Endothelial cell of umbilical vein (primary cell): ENCODE data around the gene NANS. TPM values are rescaled to one million over a fixed set of nuclear protein-coding genes. Genes with fewer than 3 reads are reported as not detected.

Experiments used
- BruUV-seq: library from RNA; stranded (reverse); fragments of 400-500 nt; replicated peaks from 2 replicates; lab custom pipeline; 2021; lab: Mats Ljungman, UMichigan
- CTCF ChIA-PET: fragments of 300-600, 350-600 bp; sonication (Branson Sonifier 250); formaldehyde crosslinking; loops from one replicate; lab custom pipeline; 2021; ENCODE audit warnings: antibody characterized with exemption, inconsistent platforms; lab: Charles Lee
- POLR2A ChIA-PET: fragments of 300-600, 350-600 bp; sonication (Branson Sonifier 250); formaldehyde crosslinking; loops from one replicate; lab custom pipeline; 2021; ENCODE audit warnings: antibody characterized with exemption, inconsistent platforms; lab: Charles Lee
- DNase-seq: peaks from one replicate; pipeline ENCODE4 v3.0.0-alpha.2; 2011; ENCODE audit warnings: low read depth, low spot score
- FAIRE-seq: peaks from 2 replicates; lab custom pipeline; 2011; peaks lifted over from hg19 to GRCh38; lab: Jason Lieb, UNC
- H2AFZ ChIP-seq: 2 replicates; pipeline ENCODE4 v1.6.0; 2012; ENCODE audit warnings: low read depth, low read length, control low read depth, inconsistent platforms
- H3K27ac ChIP-seq: 2 replicates; pipeline ENCODE4 v1.5.1; 2011; ENCODE audit warnings: low read depth, mild to moderate bottlenecking, control low read depth, low read length, moderate library complexity; ENCODE audit not compliant: insufficient read depth
- H3K27me3 ChIP-seq, 2 experiments: 2 replicates each; pipeline versions ENCODE4 v1.6.0 to v1.6.1; 2011; ENCODE audit warnings: low read length in 2 of 2, mixed read lengths in 1 of 2; ENCODE audit not compliant: control insufficient read depth in 2 of 2, insufficient read depth in 2 of 2
- H3K36me3 ChIP-seq, 2 experiments: 2 replicates in 1 of 2; 3 replicates in 1 of 2; pipeline ENCODE4 v1.5.1; 2011; ENCODE audit warnings: low read length in 2 of 2, mild to moderate bottlenecking in 1 of 2, moderate library complexity in 1 of 2; ENCODE audit not compliant: control insufficient read depth in 2 of 2, insufficient read depth in 2 of 2; ENCODE audit errors: extremely low read depth in 1 of 2
- H3K4me1 ChIP-seq: 3 replicates; pipeline ENCODE4 v1.5.1; 2011; ENCODE audit warnings: mild to moderate bottlenecking, low read length; ENCODE audit not compliant: control insufficient read depth, insufficient read depth; ENCODE audit errors: extremely low read depth
- H3K4me2 ChIP-seq: 2 replicates; pipeline ENCODE4 v1.6.1; 2011; ENCODE audit warnings: low read length, control low read depth, mixed read lengths; ENCODE audit not compliant: insufficient read depth
- H3K4me3 ChIP-seq, 3 experiments: fragments of 200-600 bp in 1 of 3; sonication (generic), shearing (Covaris generic) in 1 of 3; replicated peaks in 1 of 3; 2 replicates each; pipeline ENCODE4 v1.5.1; 2011 to 2016; ENCODE audit warnings: control low read depth in 3 of 3, low read length in 3 of 3, mild to moderate bottlenecking in 2 of 3, inconsistent platforms in 1 of 3, low read depth in 1 of 3, moderate library complexity in 1 of 3; ENCODE audit not compliant: insufficient read depth in 1 of 3
- H3K79me2 ChIP-seq: 2 replicates; pipeline ENCODE4 v1.6.0; 2012; ENCODE audit warnings: low read length, inconsistent platforms; ENCODE audit not compliant: control insufficient read depth, insufficient read depth
- H3K9ac ChIP-seq: replicated peaks from 2 replicates; pipeline ENCODE3; 2011; ENCODE audit warnings: low read length, control low read depth; ENCODE audit not compliant: insufficient read depth; ENCODE audit errors: extremely low read depth
- H3K9me1 ChIP-seq: replicated peaks from 3 replicates; pipeline ENCODE4 v1.6.0; 2011; ENCODE audit warnings: mild to moderate bottlenecking, low read length; ENCODE audit not compliant: control insufficient read depth, insufficient read depth; ENCODE audit errors: extremely low read depth
- H3K9me3 ChIP-seq: replicated peaks from 2 replicates; pipeline ENCODE4 v1.5.1; 2012; ENCODE audit warnings: low read length, inconsistent platforms; ENCODE audit not compliant: control insufficient read depth, insufficient read depth
- H4K20me1 ChIP-seq: replicated peaks from 2 replicates; pipeline ENCODE3; 2011; ENCODE audit warnings: mild to moderate bottlenecking, low read length; ENCODE audit not compliant: control insufficient read depth, insufficient read depth; ENCODE audit errors: extremely low read depth
- CTCF ChIP-seq, 2 donors: IDR thresholded peaks; 1 replicate in 1 of 2; 2 replicates in 1 of 2; pipeline ENCODE4 v1.5.1; 2011; ENCODE audit warnings: low read length in 2 of 2, mild to moderate bottlenecking in 2 of 2, moderate library complexity in 2 of 2, control low read depth in 1 of 2, inconsistent platforms in 1 of 2, low read depth in 1 of 2; ENCODE audit not compliant: insufficient read depth in 1 of 2; ENCODE audit errors: extremely low read depth in 1 of 2
- EZH2 ChIP-seq: IDR thresholded peaks from 2 replicates; pipeline ENCODE4 v1.6.1; 2012; ENCODE audit warnings: borderline replicate concordance, low read depth, mild to moderate bottlenecking, moderate library complexity, low read length, inconsistent platforms; ENCODE audit not compliant: severe bottlenecking
- FOS ChIP-seq: IDR thresholded peaks from 2 replicates; pipeline ENCODE4 v1.6.1; 2011; ENCODE audit warnings: mild to moderate bottlenecking, low read length, moderate library complexity, borderline replicate concordance; ENCODE audit not compliant: insufficient read depth
- GATA2 ChIP-seq: IDR thresholded peaks from 2 replicates; pipeline ENCODE4 v1.7.0; 2011; ENCODE audit warnings: low read depth, mild to moderate bottlenecking, moderate library complexity, mixed read lengths, low read length; ENCODE audit not compliant: insufficient read length, insufficient read depth
- JUN ChIP-seq: IDR thresholded peaks from 2 replicates; pipeline ENCODE4 v1.6.1; 2011; ENCODE audit warnings: borderline replicate concordance, low read depth; ENCODE audit not compliant: insufficient read length, insufficient read depth
- MAX ChIP-seq: IDR thresholded peaks from 2 replicates; pipeline ENCODE4 v1.6.1; 2011; ENCODE audit not compliant: insufficient read depth, insufficient read length
- MYC ChIP-seq: IDR thresholded peaks from one replicate; pipeline ENCODE4 v1.6.1; 2011; ENCODE audit warnings: mild to moderate bottlenecking, low read depth, low read length
- POLR2A ChIP-seq: IDR thresholded peaks from 2 replicates; pipeline ENCODE4 v1.6.1; 2012; ENCODE audit warnings: low read depth, mild to moderate bottlenecking, control low read depth, low read length
- POLR2AphosphoS5 ChIP-seq: IDR thresholded peaks from 2 replicates; pipeline ENCODE4 v1.6.1; 2012; ENCODE audit warnings: low read depth, mild to moderate bottlenecking, control low read depth, low read length, moderate library complexity; ENCODE audit not compliant: insufficient read depth
- dilution Hi-C: fragments of 300-500 bp; cut with MboI; formaldehyde crosslinking; loops from one replicate; pipeline ENCODE4 v1.15.0; 2019; ENCODE audit warnings: low sequenced_read_pairs; ENCODE audit not compliant: extremely low pct_ligation_motif_present
- intact Hi-C: fragments of 100-400 bp; cut with micrococcal nuclease; formaldehyde crosslinking; loops from one replicate; pipeline ENCODE4 v1.10.0; 2022
- polyA plus RNA-seq, 4 experiments: library from polyadenylated mRNA; depleted of rRNA in 3 of 4; stranded (reverse) in 3 of 4; unstranded in 1 of 4; fragments of >200 nt; gene quantifications; 2 replicates each; pipeline versions ENCODE4 v1.2.1 to v1.2.3, GENCODE V29; 2011 to 2012; ENCODE audit warnings: missing spikeins in 1 of 4
- total RNA-seq: library from RNA; stranded (reverse); gene quantifications from 2 replicates; pipeline ENCODE4 v1.2.3, GENCODE V29; 2021

The NANS gene
- total and polyA plus RNA-seq, 2 donors (not counting 3 experiments of a cell fraction or from before 2014, with no cell fraction given): 85.1 to 108 TPM

- intact Hi-C loops: no loop called here
Observed at GRCh38 chr9:98124637-98125426, 68.3 kb downstream of the NANS start.

More at GRCh38 chr9:98124637-98125426, 68.3 kb downstream of the NANS start:
- CTCF ChIA-PET: no interaction called here
- Histone ChIP-seq H3K9me1 (no peaks in the 10 kb centered on the region), H2AFZ (no peak overlapping the region), H3K9ac (no peak overlapping the region), H3K27ac (no peak overlapping the region), H3K27me3 (no peaks in the 10 kb centered on the region), H3K4me3 (no peak overlapping the region), H3K4me1 (peaks cover 4% of the 10 kb centered on the region), H3K4me2 (no peak overlapping the region), H3K36me3 (no peaks in the 10 kb centered on the region), H3K79me2 (no peaks in the 10 kb centered on the region), H4K20me1 (no peaks in the 10 kb centered on the region), H3K9me3 (no peaks in the 10 kb centered on the region)
- no peak for FAIRE-seq
- dilution Hi-C loops: no loop called here
- POLR2A ChIA-PET: no interaction called here
- no peak for DNase-seq
- TF ChIP-seq CTCF (IDR thresholded peaks at IDR 0.05; ENCODE audit: extremely low read depth in 1 of 2, insufficient read depth in 1 of 2, low read depth in 1 of 2, low read length in 2 of 2) (no peak), POLR2AphosphoS5 (no peak), JUN (no peak), MYC (no peak), EZH2 (no peak), GATA2 (no peak), MAX (no peak), FOS (no peak), POLR2A (no peak)
- no TSS peak for BruUV-seq
